Measurements from ENCODE around the gene FGF14. TPM values are rescaled to one million over a fixed set of nuclear protein-coding genes. Genes with fewer than 3 reads are reported as not detected.
A peak's percentile ranks its signal among the peaks of the same experiment; 100 is the strongest.

The FGF14 gene
- total RNA-seq, 1 donor from 2014 or later = not detected

GRCh38 chr13:102028206-102028605 lies 373.6 kb downstream of the FGF14 start:
- DNase-seq (ENCODE audit: low read depth) (no peak), FAIRE-seq (no peak)
- TF ChIP-seq, protein P1, sequence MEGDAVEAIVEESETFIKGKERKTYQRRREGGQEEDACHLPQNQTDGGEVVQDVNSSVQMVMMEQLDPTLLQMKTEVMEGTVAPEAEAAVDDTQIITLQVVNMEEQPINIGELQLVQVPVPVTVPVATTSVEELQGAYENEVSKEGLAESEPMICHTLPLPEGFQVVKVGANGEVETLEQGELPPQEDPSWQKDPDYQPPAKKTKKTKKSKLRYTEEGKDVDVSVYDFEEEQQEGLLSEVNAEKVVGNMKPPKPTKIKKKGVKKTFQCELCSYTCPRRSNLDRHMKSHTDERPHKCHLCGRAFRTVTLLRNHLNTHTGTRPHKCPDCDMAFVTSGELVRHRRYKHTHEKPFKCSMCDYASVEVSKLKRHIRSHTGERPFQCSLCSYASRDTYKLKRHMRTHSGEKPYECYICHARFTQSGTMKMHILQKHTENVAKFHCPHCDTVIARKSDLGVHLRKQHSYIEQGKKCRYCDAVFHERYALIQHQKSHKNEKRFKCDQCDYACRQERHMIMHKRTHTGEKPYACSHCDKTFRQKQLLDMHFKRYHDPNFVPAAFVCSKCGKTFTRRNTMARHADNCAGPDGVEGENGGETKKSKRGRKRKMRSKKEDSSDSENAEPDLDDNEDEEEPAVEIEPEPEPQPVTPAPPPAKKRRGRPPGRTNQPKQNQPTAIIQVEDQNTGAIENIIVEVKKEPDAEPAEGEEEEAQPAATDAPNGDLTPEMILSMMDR (IDR thresholded peaks at IDR 0.05; ENCODE audit: insufficient read depth, low read length, severe bottlenecking) = no peak
- H3K27me3 ChIP-seq (ENCODE audit: control insufficient read depth, insufficient read depth, low read length) = no peaks in the 10 kb centered on the region
- no peak overlapping the region for H3K4me3 ChIP-seq (ENCODE audit: low read depth, low read length)
- no peaks in the 10 kb centered on the region for H3K36me3 ChIP-seq (ENCODE audit: control insufficient read depth, insufficient read depth, low read length)

DNA sequence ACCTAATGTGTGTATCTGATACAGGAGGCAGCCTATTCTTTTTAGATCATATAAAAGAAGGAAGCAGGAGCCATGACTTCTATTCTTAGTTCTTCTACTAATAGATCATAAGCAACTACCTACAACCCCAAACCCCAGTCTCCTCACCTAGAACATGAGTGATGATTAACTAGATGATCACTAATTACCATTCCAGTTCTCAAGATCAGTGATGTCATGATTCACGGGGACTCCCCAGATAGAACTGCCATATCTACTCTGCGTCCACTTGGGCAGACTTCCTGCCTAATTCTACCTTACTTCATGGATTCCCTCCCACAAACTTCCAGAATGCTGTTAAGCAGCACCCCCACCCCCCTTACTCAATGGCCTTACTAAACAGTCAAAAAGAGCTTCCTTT lies 380.1 kb downstream of the FGF14 start:
- FAIRE-seq = no peak
- DNase-seq (ENCODE audit: low read depth) = no peak
- H3K27me3 ChIP-seq (ENCODE audit: control insufficient read depth, insufficient read depth, low read length) = no peaks in the 10 kb centered on the region

DNA sequence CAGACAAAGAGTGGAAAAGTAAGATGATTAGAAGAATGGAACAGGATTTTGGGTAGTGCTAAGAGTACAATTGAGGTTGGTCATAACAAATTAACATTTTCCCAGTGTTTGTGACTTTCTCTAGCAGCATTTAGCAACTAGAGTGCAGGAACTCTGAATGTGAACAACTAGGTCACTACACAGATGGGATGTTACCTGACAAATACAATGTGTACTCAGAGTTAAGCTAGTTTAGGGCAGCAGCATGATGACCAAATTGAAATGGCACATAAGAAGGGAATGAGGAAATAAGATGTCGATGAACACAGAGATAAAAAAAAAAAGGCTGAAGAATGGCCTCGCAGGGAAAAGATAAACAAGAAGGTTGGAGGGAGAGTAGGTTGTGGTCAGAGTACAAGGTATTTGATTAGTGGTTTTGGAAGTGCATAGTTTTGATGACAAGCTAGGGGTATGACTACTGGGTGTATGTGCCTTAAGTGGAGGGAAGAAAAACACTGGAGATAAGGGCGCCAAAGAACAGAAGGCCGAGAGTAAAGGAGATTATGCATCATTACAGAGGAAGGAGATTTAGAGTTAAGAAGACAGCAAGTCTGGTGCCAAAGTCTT lies 381.1 kb downstream of the FGF14 start:
- no peaks in the 10 kb centered on the region for H3K36me3 ChIP-seq (ENCODE audit: control insufficient read depth, insufficient read depth, low read length)
- FAIRE-seq = no peak
- TF ChIP-seq, protein P1 (IDR thresholded peaks at IDR 0.05; ENCODE audit: insufficient read depth, low read length, severe bottlenecking) = no peak
- H3K27me3 ChIP-seq (ENCODE audit: control insufficient read depth, insufficient read depth, low read length) = no peaks in the 10 kb centered on the region
- no peak overlapping the region for H3K4me3 ChIP-seq (ENCODE audit: low read depth, low read length)
- DNase-seq (ENCODE audit: low read depth) = peak; percentile 45

More for the DNA sequence above, 380.1 kb downstream of the FGF14 start:
- Histone ChIP-seq H3K4me3 (ENCODE audit: low read depth, low read length) (no peak overlapping the region), H3K36me3 (ENCODE audit: control insufficient read depth, insufficient read depth, low read length) (no peaks in the 10 kb centered on the region)
- TF ChIP-seq, protein P1 (IDR thresholded peaks at IDR 0.05; ENCODE audit: insufficient read depth, low read length, severe bottlenecking) = no peak

- TF ChIP-seq, protein P1 (IDR thresholded peaks at IDR 0.05; ENCODE audit: insufficient read depth, low read length, severe bottlenecking) = no peak
- Histone ChIP-seq H3K36me3 (ENCODE audit: control insufficient read depth, insufficient read depth, low read length) (no peaks in the 10 kb centered on the region), H3K27me3 (ENCODE audit: control insufficient read depth, insufficient read depth, low read length) (no peaks in the 10 kb centered on the region), H3K4me3 (ENCODE audit: low read depth, low read length) (no peak overlapping the region)
- DNase-seq (ENCODE audit: low read depth) = peak; percentile 38
- FAIRE-seq = no peak
Observed at GRCh38 chr13:102018716-102019115, 383.1 kb downstream of the FGF14 start.

- Histone ChIP-seq H3K4me3 (ENCODE audit: low read depth, low read length) (no peak overlapping the region), H3K27me3 (ENCODE audit: control insufficient read depth, insufficient read depth, low read length) (no peaks in the 10 kb centered on the region), H3K36me3 (ENCODE audit: control insufficient read depth, insufficient read depth, low read length) (no peaks in the 10 kb centered on the region)
- DNase-seq (ENCODE audit: low read depth) (no peak), FAIRE-seq (no peak)
- TF ChIP-seq, protein P1 (IDR thresholded peaks at IDR 0.05; ENCODE audit: insufficient read depth, low read length, severe bottlenecking) = no peak
Observed at GRCh38 chr13:102017248-102017647, 384.6 kb downstream of the FGF14 start.

Data from bronchial epithelial cell (primary cell).